ENCODE data around the gene OR6C4.

DNA sequence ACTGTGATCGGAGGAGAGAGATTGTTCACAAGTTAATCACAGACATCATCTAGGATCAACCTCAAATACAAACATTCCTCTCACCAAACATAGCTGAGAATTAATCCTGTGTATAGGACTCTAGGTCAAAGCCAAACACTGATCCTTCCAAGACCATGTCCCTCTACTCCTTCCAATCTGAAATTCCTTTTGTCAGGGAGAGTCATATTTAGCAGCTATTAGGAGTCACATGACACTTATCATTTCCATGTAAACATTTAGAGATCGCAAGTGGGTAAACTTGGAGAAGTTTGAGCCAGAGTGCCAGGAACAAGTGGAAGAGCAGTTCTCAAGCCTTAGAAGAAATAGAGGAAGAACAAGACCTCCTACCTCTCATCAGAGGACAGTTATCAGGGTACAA is 36.4 kb downstream of the OR6C4 start:
- TF ChIP-seq YY1 (IDR thresholded peaks at IDR 0.05; ENCODE audit: insufficient read depth, insufficient read length) (no peak), ZNF274 (IDR thresholded peaks at IDR 0.05; ENCODE audit: low read depth, low read length) (no peak), SUZ12 (IDR thresholded peaks at IDR 0.05; ENCODE audit: extremely low read depth, insufficient read depth, insufficient read length) (no peak)

Measured in NT2/D1 (cell line).